SU-DHL-6 (cell line): ENCODE data around the gene C21orf58.

Source experiments
- H2AFZ ChIP-seq: fragments of 200-600 bp; sonication (generic); 2 replicates; pipeline ENCODE4 v1.6.1; 2014; ENCODE audit warnings: low read depth, mild to moderate bottlenecking, moderate library complexity, mixed read lengths, antibody characterized with exemption, low read length; ENCODE audit not compliant: severe bottlenecking
- H3F3A ChIP-seq: fragments of 200-600 bp; shearing (Covaris generic); 2 replicates; pipeline ENCODE4 v1.6.0; 2016; ENCODE audit warnings: antibody characterized with exemption, mild to moderate bottlenecking; ENCODE audit not compliant: insufficient read depth
- H3K27ac ChIP-seq: fragments of 200-600 bp; sonication (generic); 2 replicates; pipeline ENCODE4 v1.5.1; 2016; ENCODE audit warnings: low read depth, mild to moderate bottlenecking, low read length, moderate library complexity, mixed read lengths
- H3K27me3 ChIP-seq: fragments of 200-600 bp; sonication (generic), shearing (Covaris generic); 2 replicates; pipeline ENCODE4 v1.6.0; 2014; ENCODE audit warnings: mild to moderate bottlenecking, low read length
- H3K36me3 ChIP-seq: fragments of 200-600 bp; sonication (generic); 2 replicates; pipeline ENCODE4 v1.6.1; 2014; ENCODE audit warnings: mild to moderate bottlenecking, low read length, mixed read lengths
- H3K4me2 ChIP-seq: fragments of 300-600, 200-600 bp; shearing (Covaris generic), sonication (generic); 2 replicates; pipeline ENCODE4 v1.6.0; 2014; ENCODE audit warnings: low read length, low read depth, mild to moderate bottlenecking; ENCODE audit not compliant: poor library complexity, severe bottlenecking
- H3K4me3 ChIP-seq: fragments of 200-600 bp; sonication (generic); 2 replicates; pipeline ENCODE4 v1.5.1; 2014; ENCODE audit warnings: antibody characterized with exemption, low read length, mild to moderate bottlenecking, mixed read lengths; ENCODE audit not compliant: insufficient read depth, poor library complexity, severe bottlenecking
- H3K79me2 ChIP-seq: fragments of 200-600 bp; sonication (generic); 2 replicates; pipeline ENCODE4 v1.6.1; 2014; ENCODE audit warnings: mild to moderate bottlenecking, low read length, moderate library complexity; ENCODE audit not compliant: insufficient read depth
- H3K9ac ChIP-seq: fragments of 200-600 bp; sonication (generic); 2 replicates; pipeline ENCODE4 v1.7.0; 2014; ENCODE audit warnings: mild to moderate bottlenecking, low read length
- H3K9me2 ChIP-seq: fragments of 200-600 bp; sonication (generic); replicated peaks from 2 replicates; pipeline ENCODE4 v1.6.1; 2014; ENCODE audit warnings: low read length; ENCODE audit not compliant: insufficient read depth
- H3K9me3 ChIP-seq: fragments of 200-600 bp; sonication (generic); 2 replicates; pipeline ENCODE4 v1.6.1; 2014; ENCODE audit warnings: low read length, mixed read lengths; ENCODE audit not compliant: insufficient read depth
- H4K20me1 ChIP-seq: fragments of 200-600 bp; sonication (generic); 2 replicates; pipeline ENCODE4 v1.6.1; 2014; ENCODE audit warnings: low read depth, mild to moderate bottlenecking, antibody characterized with exemption, low read length, moderate library complexity, mixed read lengths
- EZH2phosphoT487 ChIP-seq: fragments of 200-600 bp; sonication (generic), shearing (Covaris generic); conservative IDR thresholded peaks from 2 replicates; pipeline ENCODE4 v1.6.1; 2018; ENCODE audit warnings: mild to moderate bottlenecking, antibody characterized with exemption, low read length, moderate library complexity, mixed read lengths
- TF ChIP-seq, protein P1 (sequence below): fragments of 200-600 bp; sonication (generic); IDR thresholded peaks from one replicate; pipeline ENCODE4 v1.5.1; 2017; ENCODE audit warnings: antibody characterized with exemption, mild to moderate bottlenecking, low read length, moderate library complexity; ENCODE audit not compliant: insufficient read depth, poor library complexity, severe bottlenecking

The C21orf58 gene

GRCh38 chr21:46319186-46319585, 4.5 kb downstream of the C21orf58 start:
- TF ChIP-seq, protein P1, sequence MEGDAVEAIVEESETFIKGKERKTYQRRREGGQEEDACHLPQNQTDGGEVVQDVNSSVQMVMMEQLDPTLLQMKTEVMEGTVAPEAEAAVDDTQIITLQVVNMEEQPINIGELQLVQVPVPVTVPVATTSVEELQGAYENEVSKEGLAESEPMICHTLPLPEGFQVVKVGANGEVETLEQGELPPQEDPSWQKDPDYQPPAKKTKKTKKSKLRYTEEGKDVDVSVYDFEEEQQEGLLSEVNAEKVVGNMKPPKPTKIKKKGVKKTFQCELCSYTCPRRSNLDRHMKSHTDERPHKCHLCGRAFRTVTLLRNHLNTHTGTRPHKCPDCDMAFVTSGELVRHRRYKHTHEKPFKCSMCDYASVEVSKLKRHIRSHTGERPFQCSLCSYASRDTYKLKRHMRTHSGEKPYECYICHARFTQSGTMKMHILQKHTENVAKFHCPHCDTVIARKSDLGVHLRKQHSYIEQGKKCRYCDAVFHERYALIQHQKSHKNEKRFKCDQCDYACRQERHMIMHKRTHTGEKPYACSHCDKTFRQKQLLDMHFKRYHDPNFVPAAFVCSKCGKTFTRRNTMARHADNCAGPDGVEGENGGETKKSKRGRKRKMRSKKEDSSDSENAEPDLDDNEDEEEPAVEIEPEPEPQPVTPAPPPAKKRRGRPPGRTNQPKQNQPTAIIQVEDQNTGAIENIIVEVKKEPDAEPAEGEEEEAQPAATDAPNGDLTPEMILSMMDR: no peak
- TF ChIP-seq EZH2phosphoT487: no peak
- Histone ChIP-seq H4K20me1 (peaks cover 12% of the 10 kb centered on the region; the same call in 1 of the 2 replicates), H2AFZ (no peak overlapping the region), H3K4me3 (no peak overlapping the region), H3K27ac (no peak overlapping the region), H3K4me2 (no peak overlapping the region), H3K9ac (no peak overlapping the region), H3K79me2 (peaks cover 39% of the 10 kb centered on the region), H3F3A (peaks cover 20% of the 10 kb centered on the region), H3K9me3 (no peaks in the 10 kb centered on the region), H3K9me2 (no peaks in the 10 kb centered on the region), H3K27me3 (no peaks in the 10 kb centered on the region), H3K36me3 (peaks cover 6% of the 10 kb centered on the region)

DNA sequence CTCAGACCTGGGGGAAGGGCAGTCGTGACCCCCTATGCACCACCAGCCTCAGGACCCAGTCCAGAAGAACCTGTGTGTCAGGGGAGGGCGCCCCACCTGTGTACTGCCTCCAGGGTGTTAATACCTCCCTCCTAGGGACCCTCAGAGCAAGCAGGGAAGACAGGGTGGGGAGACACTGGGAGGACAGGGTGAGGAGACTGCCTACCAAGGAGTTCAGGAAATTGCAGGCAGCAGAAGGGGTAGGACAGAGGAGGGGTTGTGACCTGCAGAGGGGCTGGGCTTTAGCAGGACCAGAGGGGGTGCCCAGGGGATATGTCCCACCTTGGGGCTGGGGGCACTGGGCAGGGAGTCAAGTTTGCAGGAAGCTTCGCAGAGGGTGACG, 5.2 kb downstream of the C21orf58 start:
- H3K4me3 ChIP-seq: no peak overlapping the region
- TF ChIP-seq, protein P1: no peak
- TF ChIP-seq EZH2phosphoT487: no peak
- no peak overlapping the region for H2AFZ ChIP-seq
- no peak overlapping the region for H3K9ac ChIP-seq
- no peaks in the 10 kb centered on the region for H3K27me3 ChIP-seq
- peaks cover 6% of the 10 kb centered on the region for H3K36me3 ChIP-seq
- peaks cover 12% of the 10 kb centered on the region; the same call in 1 of the 2 replicates for H4K20me1 ChIP-seq
- H3K9me2 ChIP-seq: no peaks in the 10 kb centered on the region
- H3K4me2 ChIP-seq: no peak overlapping the region
- no peak overlapping the region for H3K27ac ChIP-seq
- H3K9me3 ChIP-seq: no peaks in the 10 kb centered on the region
- H3F3A ChIP-seq: peaks cover 20% of the 10 kb centered on the region
- H3K79me2 ChIP-seq: peaks cover 37% of the 10 kb centered on the region

DNA sequence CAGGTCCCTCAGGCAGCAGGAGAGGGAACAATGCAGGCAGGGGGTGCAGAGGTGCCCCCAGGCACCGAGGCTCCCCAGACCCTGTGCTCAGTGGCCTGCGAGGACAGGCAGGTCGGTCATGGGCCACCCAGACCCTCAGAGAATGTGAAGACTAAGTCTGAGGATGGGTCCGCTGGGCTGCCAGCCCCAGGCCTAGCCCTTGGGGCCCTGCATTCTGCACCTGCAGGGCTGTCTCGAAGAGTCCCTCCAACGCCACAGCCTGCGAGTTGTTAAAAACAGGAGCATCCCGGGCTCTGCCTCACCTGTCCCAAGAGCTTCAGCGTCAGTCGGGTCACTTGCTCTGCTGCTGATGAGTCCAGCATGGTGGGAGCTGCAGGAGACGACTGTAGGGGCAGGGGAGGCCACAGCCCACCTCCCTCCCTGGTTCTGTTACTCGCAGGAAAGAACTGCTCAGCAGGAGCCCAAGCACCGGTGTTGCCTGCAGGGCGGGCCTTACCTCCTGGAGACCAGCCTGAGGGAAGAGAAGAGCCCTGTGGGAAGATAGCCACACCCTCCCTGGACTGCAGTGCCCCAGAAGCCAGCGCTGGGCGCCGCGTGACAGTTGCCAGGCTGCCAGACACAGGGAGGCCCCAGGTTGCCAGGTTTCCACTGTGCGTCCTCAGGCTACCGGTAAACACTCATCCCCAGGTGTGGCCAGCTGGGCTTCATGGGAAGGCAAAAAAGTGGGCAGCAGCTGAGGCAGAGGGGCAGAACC, 5.8 kb downstream of the C21orf58 start:
- no peak overlapping the region for H2AFZ ChIP-seq

More for the DNA sequence above, 5.8 kb downstream of the C21orf58 start:
- no peak overlapping the region for H3K4me3 ChIP-seq
- no peak overlapping the region for H3K27ac ChIP-seq
- H3K27me3 ChIP-seq: no peaks in the 10 kb centered on the region
- H3K9me3 ChIP-seq: no peaks in the 10 kb centered on the region
- H3K9ac ChIP-seq: no peak overlapping the region
- TF ChIP-seq, protein P1: no peak
- TF ChIP-seq EZH2phosphoT487: no peak
- H3K9me2 ChIP-seq: no peaks in the 10 kb centered on the region
- peaks cover 6% of the 10 kb centered on the region for H3K36me3 ChIP-seq
- peaks cover 31% of the 10 kb centered on the region for H3K79me2 ChIP-seq
- H4K20me1 ChIP-seq: peaks cover 12% of the 10 kb centered on the region; the same call in 1 of the 2 replicates
- peaks cover 20% of the 10 kb centered on the region for H3F3A ChIP-seq
- no peak overlapping the region for H3K4me2 ChIP-seq
